ENCODE data around the gene CEP192.

DNA sequence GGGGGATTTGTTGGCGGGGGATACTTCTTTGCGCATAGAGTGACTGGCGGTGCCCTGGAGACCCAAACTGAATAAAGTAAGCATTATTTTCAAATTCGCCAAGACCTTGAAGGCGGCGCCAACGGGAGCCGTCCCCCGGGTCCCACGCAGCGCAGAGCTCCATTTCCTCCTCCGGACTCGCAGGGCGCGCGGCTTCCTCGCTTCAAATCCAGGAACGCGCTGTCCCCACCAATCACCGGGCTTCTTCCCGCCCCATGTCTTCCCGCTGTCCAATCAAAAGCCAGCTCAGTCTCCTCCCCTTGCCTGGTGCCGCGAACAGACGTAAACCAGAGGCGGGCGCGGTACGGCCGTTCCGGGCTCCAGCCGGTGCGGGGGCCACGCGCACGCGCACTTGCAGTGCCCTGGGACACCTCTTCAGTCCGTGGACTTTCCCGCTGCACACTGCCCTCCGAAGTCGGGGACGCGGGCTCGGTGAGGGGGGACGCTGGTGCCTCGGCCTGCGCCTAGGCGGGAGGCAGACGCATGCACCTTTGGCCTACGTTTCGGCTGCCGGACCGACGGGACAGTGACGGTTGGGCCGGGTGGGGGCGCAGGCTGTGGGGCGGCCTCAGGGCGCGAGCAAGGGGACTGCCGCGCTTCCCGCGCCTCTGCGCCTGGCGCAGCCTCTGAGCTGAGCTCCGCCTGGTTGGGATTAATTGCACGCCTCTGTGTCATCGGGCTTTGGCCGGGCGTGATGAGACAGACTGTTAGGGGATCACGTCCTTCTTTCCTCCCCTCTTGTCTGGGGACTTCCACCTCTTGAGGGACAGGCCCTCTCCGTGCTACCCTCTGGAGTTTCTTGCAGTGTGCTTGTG, at the start of gene CEP192:
- TF ChIP-seq, protein P1, sequence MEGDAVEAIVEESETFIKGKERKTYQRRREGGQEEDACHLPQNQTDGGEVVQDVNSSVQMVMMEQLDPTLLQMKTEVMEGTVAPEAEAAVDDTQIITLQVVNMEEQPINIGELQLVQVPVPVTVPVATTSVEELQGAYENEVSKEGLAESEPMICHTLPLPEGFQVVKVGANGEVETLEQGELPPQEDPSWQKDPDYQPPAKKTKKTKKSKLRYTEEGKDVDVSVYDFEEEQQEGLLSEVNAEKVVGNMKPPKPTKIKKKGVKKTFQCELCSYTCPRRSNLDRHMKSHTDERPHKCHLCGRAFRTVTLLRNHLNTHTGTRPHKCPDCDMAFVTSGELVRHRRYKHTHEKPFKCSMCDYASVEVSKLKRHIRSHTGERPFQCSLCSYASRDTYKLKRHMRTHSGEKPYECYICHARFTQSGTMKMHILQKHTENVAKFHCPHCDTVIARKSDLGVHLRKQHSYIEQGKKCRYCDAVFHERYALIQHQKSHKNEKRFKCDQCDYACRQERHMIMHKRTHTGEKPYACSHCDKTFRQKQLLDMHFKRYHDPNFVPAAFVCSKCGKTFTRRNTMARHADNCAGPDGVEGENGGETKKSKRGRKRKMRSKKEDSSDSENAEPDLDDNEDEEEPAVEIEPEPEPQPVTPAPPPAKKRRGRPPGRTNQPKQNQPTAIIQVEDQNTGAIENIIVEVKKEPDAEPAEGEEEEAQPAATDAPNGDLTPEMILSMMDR (IDR thresholded peaks at IDR 0.05; ENCODE audit: low read depth, low read length), result peak; percentile 33; the same call in 1 of the 2 replicates
- TF ChIP-seq EZH2phosphoT487 (IDR thresholded peaks at IDR 0.05; ENCODE audit: low read depth), result no peak
